Activated CD4-positive, alpha-beta T cell treated with anti-CD3 and anti-CD28 coated beads, Interleukin-2, amount 10 ng/mL, durations not matched to agents 24 days and 14 days (primary cell): ENCODE results near the gene INHA. TPM values are rescaled to one million over a fixed set of nuclear protein-coding genes. Genes with fewer than 3 reads are reported as not detected.

ENCODE experiments used
- DNase-seq: peaks from one replicate; pipeline ENCODE4 v3.0.0; 2022
- H3K27ac Mint-ChIP-seq: one replicate; pipeline ENCODE4 v1.8.0; 2022; ENCODE audit warnings: mild to moderate bottlenecking, mixed read lengths
- H3K27me3 Mint-ChIP-seq: one replicate; pipeline ENCODE4 v1.8.0; 2022; ENCODE audit warnings: mixed read lengths
- H3K36me3 Mint-ChIP-seq: one replicate; pipeline ENCODE4 v1.8.0; 2022; ENCODE audit warnings: low read depth, mild to moderate bottlenecking, mixed read lengths
- H3K4me1 Mint-ChIP-seq: one replicate; pipeline ENCODE4 v1.8.0; 2021; ENCODE audit warnings: mixed read lengths
- H3K4me3 Mint-ChIP-seq: one replicate; pipeline ENCODE4 v1.8.0; 2022; ENCODE audit warnings: mild to moderate bottlenecking, moderate library complexity, mixed read lengths
- H3K9me3 Mint-ChIP-seq: one replicate; pipeline ENCODE4 v1.8.0; 2021; ENCODE audit warnings: mixed read lengths
- intact Hi-C: fragments of 100-400 bp; cut with micrococcal nuclease; formaldehyde crosslinking; loops from one replicate; pipeline ENCODE4 v1.15.1; 2023
- total RNA-seq: library from RNA; stranded (reverse); gene quantifications from 2 replicates; pipeline ENCODE4 v1.2.3, GENCODE V29; 2022

Gene INHA, protein sequence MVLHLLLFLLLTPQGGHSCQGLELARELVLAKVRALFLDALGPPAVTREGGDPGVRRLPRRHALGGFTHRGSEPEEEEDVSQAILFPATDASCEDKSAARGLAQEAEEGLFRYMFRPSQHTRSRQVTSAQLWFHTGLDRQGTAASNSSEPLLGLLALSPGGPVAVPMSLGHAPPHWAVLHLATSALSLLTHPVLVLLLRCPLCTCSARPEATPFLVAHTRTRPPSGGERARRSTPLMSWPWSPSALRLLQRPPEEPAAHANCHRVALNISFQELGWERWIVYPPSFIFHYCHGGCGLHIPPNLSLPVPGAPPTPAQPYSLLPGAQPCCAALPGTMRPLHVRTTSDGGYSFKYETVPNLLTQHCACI
- not detected in 2 replicates for total RNA-seq

DNA sequence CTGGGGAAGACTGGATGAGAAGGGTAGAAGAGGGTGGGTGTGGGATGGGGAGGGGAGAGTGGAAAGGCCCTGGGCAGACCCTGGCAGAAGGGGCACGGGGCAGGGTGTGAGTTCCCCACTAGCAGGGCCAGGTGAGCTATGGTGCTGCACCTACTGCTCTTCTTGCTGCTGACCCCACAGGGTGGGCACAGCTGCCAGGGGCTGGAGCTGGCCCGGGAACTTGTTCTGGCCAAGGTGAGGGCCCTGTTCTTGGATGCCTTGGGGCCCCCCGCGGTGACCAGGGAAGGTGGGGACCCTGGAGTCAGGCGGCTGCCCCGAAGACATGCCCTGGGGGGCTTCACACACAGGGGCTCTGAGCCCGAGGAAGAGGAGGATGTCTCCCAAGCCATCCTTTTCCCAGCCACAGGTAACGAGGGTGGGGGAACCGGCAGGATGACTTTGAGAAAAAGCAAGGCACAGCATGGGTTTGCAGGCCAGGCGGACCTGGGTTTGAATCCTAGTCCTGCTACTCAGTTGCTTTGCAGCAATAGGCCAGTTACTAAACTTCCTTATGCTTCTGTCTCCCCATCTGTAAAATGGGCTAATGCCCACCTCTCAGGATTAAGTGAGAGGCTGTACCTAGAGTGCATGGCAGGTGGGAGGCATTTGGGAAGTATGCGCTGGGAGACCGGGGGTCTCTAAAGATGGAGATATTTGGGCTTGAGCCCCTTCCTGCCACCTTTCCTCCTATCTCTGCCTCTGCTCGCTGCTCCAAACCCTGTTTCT is at the start of gene INHA:
Gene INHA (plus strand): TSS at position 74 of the 765 bp plus-strand sequence. CDS start 65 bp downstream, at position 139.
- DNase-seq, result no peak
- Mint-ChIP-seq H3K4me3 (no peak within 1 kb of the TSS), H3K27ac (no peak within 1 kb of the TSS), H3K4me1 (no peaks in the 10 kb centered on the region), H3K36me3 (no peaks in the 10 kb centered on the region), H3K27me3 (peaks cover 48% of the 10 kb centered on the region), H3K9me3 (no peaks in the 10 kb centered on the region)
- intact Hi-C loops, result no loop called here

DNA sequence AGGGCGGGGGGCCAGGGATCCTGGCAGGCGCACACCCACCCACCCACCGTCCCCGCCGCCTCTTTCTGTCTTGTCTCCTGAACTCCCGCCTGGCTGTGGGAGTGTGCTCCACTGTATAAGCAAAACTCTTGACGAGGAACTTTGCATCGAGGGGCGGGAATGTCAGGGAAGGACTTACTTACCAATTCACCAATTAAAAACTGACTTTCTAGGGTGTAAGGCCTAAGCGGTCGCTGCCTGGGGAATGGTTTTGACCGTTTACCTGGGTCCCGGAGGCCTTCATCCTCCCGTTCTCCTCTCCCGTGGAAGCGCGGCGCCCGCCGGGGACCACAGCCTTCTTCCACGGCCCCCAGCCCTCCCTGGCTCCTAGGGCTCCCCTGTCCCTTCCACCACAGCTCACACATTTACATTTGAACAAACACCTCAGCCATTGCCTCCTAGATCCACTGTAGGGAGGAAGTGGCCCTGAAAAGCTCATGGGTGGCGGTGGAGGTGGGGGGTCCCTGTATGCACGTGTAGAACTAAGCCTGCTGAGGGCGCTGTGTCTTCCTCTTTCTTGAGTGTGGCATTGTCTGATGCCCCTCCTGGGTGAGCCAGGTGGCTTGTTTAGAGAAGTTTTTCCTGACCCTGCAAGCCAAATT is 49.0 kb upstream of the INHA start:
- no peak overlapping the region for H3K27ac Mint-ChIP-seq
- H3K9me3 Mint-ChIP-seq, result no peaks in the 10 kb centered on the region
- H3K4me3 Mint-ChIP-seq, result no peak overlapping the region
- intact Hi-C loops, result no loop called here
- no peak for DNase-seq
- H3K4me1 Mint-ChIP-seq, result peaks cover 4% of the 10 kb centered on the region
- no peaks in the 10 kb centered on the region for H3K36me3 Mint-ChIP-seq
- peaks cover 73% of the 10 kb centered on the region for H3K27me3 Mint-ChIP-seq

DNA sequence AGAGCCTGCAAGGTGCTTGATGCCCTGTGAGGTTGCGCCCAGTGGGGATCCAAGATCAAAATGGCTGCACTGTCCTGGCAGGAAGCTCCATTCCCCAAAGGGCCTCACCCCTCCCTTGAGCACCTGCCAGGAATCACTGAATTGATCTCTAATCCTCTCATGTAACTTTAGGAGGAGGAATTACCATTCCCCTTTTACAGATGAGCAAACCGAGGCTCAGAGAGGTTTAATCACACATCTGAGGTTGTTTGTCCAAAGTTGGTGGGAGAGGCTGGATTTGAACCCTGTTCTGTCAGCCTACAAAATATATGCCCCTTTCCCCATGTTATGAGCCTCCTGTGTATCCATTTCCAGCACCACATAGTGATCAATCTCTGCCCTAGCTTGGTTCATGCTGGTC is 47.3 kb upstream of the INHA start:
- intact Hi-C loops, result no loop called here
- H3K27me3 Mint-ChIP-seq, result peaks cover 80% of the 10 kb centered on the region

DNA sequence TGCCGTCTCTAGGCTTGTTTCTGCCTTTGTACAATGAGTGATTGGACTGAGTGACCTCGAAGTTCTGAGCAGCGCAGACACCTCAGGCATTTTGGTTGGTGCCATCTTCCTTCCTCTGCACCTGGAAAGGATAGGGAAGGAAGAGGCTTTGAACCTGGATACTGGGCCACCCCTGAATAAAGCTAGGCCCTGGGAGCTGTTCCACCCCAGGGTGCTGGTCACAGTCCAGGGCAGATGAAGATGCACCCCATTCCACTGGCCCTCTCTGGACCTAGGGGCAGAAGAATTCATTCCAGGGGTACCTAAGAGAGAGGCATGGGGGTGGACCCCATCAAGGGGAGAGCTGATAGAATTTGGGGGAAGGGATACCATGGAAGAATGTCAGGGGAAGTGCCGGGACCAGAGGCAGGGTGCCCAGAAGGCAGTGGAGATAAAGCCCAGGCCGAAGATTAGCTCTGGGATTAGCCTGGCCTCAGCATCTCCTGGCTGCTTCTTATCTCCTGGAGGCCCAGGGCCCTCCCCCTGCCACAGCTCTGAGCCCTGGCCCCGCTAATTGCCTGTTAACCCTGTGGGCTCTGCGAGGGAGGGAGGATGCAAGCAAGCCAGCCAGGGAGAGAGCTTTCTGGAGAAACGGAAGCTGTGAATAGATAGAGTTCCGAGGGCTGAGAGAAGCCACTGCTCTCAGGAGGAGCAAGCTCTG is 46.4 kb upstream of the INHA start:
- intact Hi-C loops, result no loop called here
- Mint-ChIP-seq H3K9me3 (no peaks in the 10 kb centered on the region), H3K4me3 (no peak overlapping the region), H3K27me3 (peaks cover 81% of the 10 kb centered on the region), H3K4me1 (peaks cover 8% of the 10 kb centered on the region), H3K27ac (no peak overlapping the region), H3K36me3 (no peaks in the 10 kb centered on the region)
- no peak for DNase-seq

More for the DNA sequence above, 47.3 kb upstream of the INHA start:
- Mint-ChIP-seq H3K27ac (no peak overlapping the region), H3K4me3 (no peak overlapping the region), H3K4me1 (peaks cover 4% of the 10 kb centered on the region), H3K9me3 (no peaks in the 10 kb centered on the region), H3K36me3 (no peaks in the 10 kb centered on the region)
- no peak for DNase-seq

DNA sequence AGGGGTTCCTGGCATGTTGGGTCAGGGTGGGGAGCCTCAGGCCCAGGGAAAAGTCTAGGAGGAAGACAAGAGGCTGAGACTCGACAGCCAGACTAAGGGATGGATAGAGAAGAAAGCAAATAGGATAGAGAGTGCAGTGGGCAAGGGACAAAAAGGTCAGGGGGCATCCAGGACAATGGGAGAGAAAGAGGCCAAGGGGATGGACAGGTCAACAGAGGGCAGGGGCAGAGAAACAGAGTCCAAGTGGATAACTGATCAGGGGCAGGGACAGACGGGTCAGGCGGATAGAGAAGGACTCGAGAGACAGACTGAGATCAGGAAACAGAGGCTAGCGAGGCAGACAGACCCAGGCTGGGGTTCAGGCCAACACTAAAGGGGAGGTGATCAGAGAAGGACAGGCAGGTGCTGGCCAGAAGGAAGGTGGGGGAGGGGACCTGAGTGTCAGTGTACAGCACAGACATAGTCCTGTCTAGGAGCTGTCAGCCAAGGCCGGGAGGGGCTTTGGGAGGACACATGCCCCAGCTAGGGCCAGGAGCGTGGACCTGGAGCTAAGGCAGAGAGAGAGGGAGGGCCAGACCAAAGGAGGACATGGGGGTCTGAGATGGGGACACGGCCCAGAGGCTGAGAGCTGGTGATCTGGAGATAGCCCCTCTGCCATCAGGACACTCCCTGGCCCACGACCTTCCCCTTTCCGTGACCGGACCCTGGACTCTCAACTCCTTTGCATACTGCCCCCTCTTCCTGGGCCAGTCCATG is 45.6 kb upstream of the INHA start:
- Mint-ChIP-seq H3K36me3 (no peaks in the 10 kb centered on the region), H3K9me3 (no peaks in the 10 kb centered on the region), H3K4me1 (peaks cover 8% of the 10 kb centered on the region), H3K27ac (no peak overlapping the region), H3K27me3 (peaks cover 81% of the 10 kb centered on the region), H3K4me3 (no peak overlapping the region)
- DNase-seq, result no peak
- intact Hi-C loops, result no loop called here

DNA sequence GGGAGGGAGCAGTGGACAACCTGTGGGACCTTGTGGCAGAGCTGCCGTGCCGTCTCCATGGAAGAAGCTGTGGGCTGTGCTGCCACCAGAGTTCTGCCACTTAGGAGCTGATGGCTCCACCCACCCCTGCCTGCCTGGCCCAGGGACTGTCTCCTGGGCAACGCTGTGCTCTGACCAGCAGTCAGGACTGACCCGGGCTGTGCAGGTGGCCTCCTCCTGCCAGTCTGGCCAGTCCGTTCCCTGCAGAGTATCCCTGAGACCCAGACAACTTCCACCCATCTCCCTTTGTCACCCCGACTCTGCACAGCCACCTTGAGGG is 45.1 kb upstream of the INHA start:
- DNase-seq, result no peak
- Mint-ChIP-seq H3K27ac (no peak overlapping the region), H3K4me3 (no peak overlapping the region), H3K9me3 (no peaks in the 10 kb centered on the region), H3K27me3 (peaks cover 76% of the 10 kb centered on the region), H3K36me3 (no peaks in the 10 kb centered on the region), H3K4me1 (peaks cover 4% of the 10 kb centered on the region)
- intact Hi-C loops, result no loop called here

DNA sequence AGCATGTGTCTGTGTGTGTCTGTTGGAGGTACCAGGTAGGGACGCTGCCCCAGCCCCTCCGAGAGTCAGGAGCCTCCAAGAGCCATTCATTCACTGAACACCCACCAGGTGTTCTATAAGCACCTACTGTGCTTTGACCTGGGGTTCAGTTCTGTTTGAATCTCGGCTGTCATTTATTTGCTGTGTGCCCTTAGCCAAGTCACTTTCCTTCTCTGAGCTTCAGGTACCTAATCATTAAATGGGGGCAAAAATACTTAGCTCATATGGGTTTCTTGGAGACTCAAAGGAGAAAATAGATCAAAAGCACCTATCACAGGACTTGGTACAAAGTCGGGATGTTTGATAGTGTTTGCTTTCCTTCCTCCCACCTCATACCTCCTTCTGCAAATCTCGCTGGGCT is 44.6 kb upstream of the INHA start:
- intact Hi-C loops, result no loop called here
- DNase-seq, result no peak
- H3K4me3 Mint-ChIP-seq, result no peak overlapping the region
- H3K9me3 Mint-ChIP-seq, result no peaks in the 10 kb centered on the region
- peaks cover 3% of the 10 kb centered on the region for H3K4me1 Mint-ChIP-seq
- H3K27ac Mint-ChIP-seq, result no peak overlapping the region
- no peaks in the 10 kb centered on the region for H3K36me3 Mint-ChIP-seq
- H3K27me3 Mint-ChIP-seq, result peaks cover 75% of the 10 kb centered on the region

DNA sequence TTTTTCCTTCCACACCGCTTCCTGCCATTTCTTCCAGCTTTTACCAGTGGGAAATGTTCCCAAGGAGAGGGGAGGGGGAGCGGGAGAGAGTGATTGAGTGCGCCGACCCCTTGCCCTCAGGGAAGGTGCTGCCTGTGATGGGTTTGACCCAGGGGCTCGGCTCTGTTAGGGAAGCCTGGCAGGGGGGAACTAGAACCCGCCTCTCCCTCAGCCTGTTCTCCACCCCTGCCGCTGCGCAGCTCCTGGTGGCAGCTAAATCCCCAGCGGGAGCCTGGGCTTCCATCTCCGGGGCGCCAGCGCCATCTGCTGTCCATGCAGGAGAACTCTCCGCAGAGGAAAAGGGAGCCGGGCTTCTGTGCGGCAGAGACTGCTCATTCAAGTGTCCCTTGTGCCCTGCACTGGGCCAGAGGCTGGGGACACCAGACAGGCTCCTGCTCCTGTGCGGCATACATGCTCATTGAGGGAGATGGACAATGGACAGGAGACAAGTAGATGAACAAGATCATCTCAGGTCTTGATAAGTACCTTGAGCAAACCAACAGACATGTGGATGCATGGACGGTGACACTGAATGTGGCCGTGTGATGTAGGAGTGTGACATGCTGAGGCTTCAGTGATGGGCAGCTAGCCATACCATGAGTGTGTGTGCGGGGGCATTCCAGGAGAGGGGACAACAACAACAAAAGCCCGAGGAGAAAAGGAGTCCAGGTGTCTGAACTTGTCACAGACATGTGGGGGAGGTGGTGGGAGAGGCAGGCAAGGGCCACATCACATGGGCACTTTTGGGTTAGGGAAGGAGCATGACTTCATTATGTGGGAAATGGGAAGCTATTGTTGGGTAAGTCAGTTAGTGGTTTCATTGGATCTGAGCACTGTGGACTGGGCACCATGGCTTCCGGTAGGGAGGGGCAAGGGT is 41.8 kb upstream of the INHA start:
- Mint-ChIP-seq H3K4me3 (no peak overlapping the region), H3K27ac (no peak overlapping the region), H3K9me3 (no peaks in the 10 kb centered on the region), H3K36me3 (no peaks in the 10 kb centered on the region), H3K4me1 (peaks cover 3% of the 10 kb centered on the region), H3K27me3 (peaks cover 59% of the 10 kb centered on the region)
- DNase-seq, result peak; percentile 95
- intact Hi-C loops, result loop anchor here (1.0 to 2.0 kb wide), 4 partner anchors 32 to 127 kb away; partner anchors contain the start of gene GMPPA

DNA sequence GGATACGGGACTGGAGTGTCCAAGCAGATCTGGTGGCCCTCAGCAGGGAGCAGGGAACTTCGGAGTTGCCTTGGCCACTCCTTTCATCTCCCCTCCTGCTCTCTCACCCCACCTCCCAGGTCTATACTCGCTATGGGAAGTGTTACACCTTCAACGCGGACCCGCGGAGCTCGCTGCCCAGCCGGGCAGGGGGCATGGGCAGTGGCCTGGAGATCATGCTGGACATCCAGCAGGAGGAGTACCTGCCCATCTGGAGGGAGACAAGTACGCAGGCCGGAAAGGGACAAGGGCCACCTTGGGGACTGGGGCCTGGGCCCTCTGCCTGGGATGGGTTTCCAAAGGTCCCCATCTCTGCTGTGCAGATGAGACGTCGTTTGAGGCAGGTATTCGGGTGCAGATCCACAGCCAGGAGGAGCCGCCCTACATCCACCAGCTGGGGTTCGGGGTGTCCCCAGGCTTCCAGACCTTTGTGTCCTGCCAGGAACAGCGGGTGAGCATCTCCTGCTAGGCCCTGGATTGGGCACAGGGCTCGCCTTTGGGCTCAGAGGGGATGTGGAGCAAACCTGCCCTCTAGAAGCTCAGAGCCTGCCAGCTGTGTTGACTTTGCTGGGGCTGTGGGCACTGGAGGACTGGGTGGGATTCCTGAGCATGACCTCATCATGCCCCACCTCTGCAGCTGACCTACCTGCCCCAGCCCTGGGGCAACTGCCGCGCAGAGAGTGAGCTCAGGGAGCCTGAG is 40.3 kb upstream of the INHA start:
- H3K4me3 Mint-ChIP-seq, result no peak overlapping the region
- H3K4me1 Mint-ChIP-seq, result peaks cover 3% of the 10 kb centered on the region
- intact Hi-C loops, result loop anchor here (2.0 kb wide), 1 partner anchor 73 kb away; no protein-coding TSS in a partner anchor
- H3K9me3 Mint-ChIP-seq, result no peaks in the 10 kb centered on the region
- no peak overlapping the region for H3K27ac Mint-ChIP-seq
- H3K27me3 Mint-ChIP-seq, result peaks cover 48% of the 10 kb centered on the region
- H3K36me3 Mint-ChIP-seq, result no peaks in the 10 kb centered on the region
- no peak for DNase-seq

DNA sequence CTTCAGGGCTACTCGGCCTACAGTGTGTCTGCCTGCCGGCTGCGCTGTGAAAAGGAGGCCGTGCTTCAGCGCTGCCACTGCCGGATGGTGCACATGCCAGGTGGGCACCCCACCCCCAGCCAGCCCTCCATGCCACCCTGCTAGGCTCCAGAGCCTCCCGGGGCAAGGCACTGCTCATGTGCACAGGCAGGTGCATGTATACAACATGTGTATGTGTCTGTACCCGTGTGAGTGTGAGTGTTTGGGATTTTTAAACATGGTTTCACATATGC is 39.8 kb upstream of the INHA start:
- H3K36me3 Mint-ChIP-seq, result no peaks in the 10 kb centered on the region
- no peaks in the 10 kb centered on the region for H3K9me3 Mint-ChIP-seq
- H3K27me3 Mint-ChIP-seq, result peaks cover 43% of the 10 kb centered on the region
- H3K4me3 Mint-ChIP-seq, result no peak overlapping the region
- H3K4me1 Mint-ChIP-seq, result peaks cover 3% of the 10 kb centered on the region
- intact Hi-C loops, result no loop called here
- no peak for DNase-seq
- no peak overlapping the region for H3K27ac Mint-ChIP-seq

DNA sequence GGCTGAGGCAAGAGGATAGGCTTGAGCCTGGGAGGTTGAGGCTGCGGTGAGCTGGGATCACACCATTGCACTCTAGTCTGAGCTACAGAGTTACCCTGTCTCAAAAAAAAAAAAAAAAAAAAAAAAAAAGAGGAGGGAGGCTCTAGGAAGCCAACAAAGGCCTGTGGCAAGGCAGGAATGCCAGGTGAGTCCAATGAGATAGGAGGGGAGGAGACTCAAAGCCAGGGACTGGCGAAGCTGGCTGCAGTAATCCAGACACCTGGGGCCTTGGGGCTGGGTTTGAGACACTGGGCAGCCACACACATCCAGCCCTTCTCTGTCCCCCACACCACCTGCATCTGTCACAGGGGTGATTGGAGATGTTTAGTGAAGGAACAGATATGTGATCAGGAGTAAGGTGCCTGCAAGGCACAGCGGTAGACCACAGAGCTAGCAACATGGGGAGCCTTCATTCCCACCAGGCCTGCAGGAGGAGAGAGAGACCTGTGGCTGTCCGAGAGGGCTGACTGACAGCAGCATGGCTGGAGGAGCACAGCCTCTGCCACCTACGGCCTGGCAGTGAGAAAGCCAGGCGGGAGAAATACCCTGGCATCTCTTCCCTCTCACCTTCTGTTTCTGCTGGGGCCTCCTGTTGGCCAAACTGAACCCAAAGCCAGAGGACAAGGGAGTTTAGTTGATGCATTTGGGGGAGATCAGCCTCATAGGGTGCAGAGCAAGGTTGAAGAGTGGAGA is 38.0 kb upstream of the INHA start:
- Mint-ChIP-seq H3K9me3 (no peaks in the 10 kb centered on the region), H3K36me3 (peaks cover 6% of the 10 kb centered on the region), H3K4me3 (no peak overlapping the region), H3K4me1 (peaks cover 3% of the 10 kb centered on the region), H3K27ac (no peak overlapping the region), H3K27me3 (peaks cover 28% of the 10 kb centered on the region)
- DNase-seq, result no peak
- intact Hi-C loops, result no loop called here

DNA sequence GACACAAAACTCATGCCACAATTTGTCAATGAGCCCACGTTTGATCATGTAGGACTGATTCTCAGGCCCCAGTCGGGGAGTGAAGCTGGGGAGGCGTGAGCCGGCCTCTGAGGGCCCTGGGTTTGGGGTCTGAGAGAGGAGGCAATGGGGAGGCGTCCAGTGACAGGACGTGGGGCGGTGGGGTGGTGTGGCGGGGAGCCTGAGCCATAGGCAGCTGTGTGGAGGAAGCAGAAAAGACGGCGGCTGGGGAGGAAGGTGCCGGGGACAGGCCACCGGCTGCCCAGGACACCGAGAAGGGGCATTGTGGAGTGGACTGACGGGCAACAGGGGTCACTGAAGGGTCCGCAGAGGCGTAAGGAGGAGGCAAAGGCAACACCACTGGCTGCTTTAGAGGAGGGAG is 35.7 kb upstream of the INHA start:
- H3K27ac Mint-ChIP-seq, result no peak overlapping the region
- no peak for DNase-seq
- peaks cover 11% of the 10 kb centered on the region for H3K36me3 Mint-ChIP-seq
- H3K9me3 Mint-ChIP-seq, result no peaks in the 10 kb centered on the region
- peaks cover 7% of the 10 kb centered on the region for H3K27me3 Mint-ChIP-seq
- no peak overlapping the region for H3K4me3 Mint-ChIP-seq
- peaks cover 3% of the 10 kb centered on the region for H3K4me1 Mint-ChIP-seq
- intact Hi-C loops, result no loop called here
